HL-60 (cell line): Measurements from ENCODE around the gene KIR3DL3.
A peak's percentile ranks its signal among the peaks of the same experiment; 100 is the strongest.
"Not testable (repeated sequence)": the region's sequence is repeated elsewhere in the genome, so short reads cannot be mapped to it uniquely, and the experiment has no call there.

ENCODE experiments used
- DNase-seq, 2 experiments: peaks; one replicate each; pipeline ENCODE4 v3.0.0-alpha.2; 2010 to 2020; ENCODE audit warnings: low read depth in 1 of 2, low spot score in 1 of 2
- H3K27ac ChIP-seq: fragments of 250-450 bp; sonication (Bioruptor Pico); replicated peaks from 2 replicates; pipeline ENCODE4 v1.5.1; 2020; ENCODE audit warnings: mild to moderate bottlenecking, moderate library complexity
- H3K27me3 ChIP-seq: fragments of 250-450 bp; sonication (Bioruptor Pico); 2 replicates; pipeline ENCODE4 v1.5.1; 2021; ENCODE audit warnings: mild to moderate bottlenecking, moderate library complexity; ENCODE audit not compliant: insufficient read depth, poor library complexity, severe bottlenecking
- H3K4me3 ChIP-seq: replicated peaks from 2 replicates; pipeline ENCODE4 v1.5.1; 2011; ENCODE audit warnings: mild to moderate bottlenecking, control low read depth, low read length; ENCODE audit not compliant: insufficient read depth
- POLR2AphosphoS5 ChIP-seq: IDR thresholded peaks from 2 replicates; pipeline ENCODE4 v1.6.1; 2012; ENCODE audit warnings: low read depth

KIR3DL3 gene

DNA sequence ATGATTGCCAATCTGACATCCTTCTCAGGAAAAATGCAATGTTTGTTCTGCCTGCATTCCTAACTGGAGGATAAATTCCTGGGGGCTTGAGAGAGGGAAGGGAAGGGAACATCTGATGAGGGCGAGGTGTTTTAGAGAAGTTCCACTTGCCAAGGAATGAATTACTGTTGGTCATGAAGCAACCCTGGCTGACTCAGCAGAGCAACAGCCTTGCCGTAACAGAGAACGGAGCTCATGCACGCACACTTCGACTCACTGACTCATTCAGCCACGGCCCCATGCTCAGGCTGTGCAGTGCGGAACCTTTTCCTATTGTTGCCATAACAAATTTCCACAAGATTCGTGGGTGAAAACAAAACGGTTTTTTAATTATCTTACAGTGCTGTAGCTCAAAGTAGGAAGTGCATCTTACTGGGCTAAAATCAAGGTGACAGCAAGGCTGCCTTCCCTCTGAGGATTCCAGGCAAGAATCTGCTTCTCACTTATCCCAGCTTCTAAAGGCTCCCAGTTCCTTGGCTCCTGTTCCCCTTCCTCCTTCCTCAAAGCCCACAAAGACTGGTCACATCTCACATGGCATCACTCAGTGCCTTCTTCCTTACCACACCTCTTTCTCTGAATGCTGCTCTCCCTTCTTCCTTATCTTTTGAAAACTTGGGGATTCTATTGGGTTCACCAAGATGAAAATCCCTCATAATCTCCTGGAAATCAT is 23.5 kb downstream of the KIR3DL3 start:
- TF ChIP-seq POLR2AphosphoS5, result peak; percentile 68
- H3K27me3 ChIP-seq, H3K4me3 ChIP-seq: not testable (repeated sequence)
- peak; percentile 70 to 97 for DNase-seq
- peak overlapping the region; percentile 94 for H3K27ac ChIP-seq

DNA sequence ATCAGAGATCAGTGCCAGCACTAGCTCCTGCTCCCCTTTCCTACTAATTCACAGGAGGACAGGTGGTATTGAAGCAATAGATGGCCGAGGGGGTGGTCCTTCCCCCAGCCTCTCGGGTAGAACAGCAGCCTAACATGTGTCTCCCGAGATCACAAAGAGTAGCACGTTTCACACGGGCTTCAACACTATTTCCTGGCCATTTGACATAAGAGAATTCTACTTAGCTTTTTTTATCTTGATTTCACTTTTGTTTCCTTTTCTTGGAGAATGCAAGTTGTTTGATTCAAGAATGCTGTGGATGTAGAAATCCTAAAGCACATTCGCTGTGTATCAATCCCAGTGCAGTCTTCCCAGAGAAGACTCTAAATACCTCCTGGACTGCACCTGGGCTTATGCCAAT is 26.0 kb downstream of the KIR3DL3 start:
- not testable (repeated sequence) for H3K27me3 ChIP-seq, H3K27ac ChIP-seq, H3K4me3 ChIP-seq, DNase-seq

DNA sequence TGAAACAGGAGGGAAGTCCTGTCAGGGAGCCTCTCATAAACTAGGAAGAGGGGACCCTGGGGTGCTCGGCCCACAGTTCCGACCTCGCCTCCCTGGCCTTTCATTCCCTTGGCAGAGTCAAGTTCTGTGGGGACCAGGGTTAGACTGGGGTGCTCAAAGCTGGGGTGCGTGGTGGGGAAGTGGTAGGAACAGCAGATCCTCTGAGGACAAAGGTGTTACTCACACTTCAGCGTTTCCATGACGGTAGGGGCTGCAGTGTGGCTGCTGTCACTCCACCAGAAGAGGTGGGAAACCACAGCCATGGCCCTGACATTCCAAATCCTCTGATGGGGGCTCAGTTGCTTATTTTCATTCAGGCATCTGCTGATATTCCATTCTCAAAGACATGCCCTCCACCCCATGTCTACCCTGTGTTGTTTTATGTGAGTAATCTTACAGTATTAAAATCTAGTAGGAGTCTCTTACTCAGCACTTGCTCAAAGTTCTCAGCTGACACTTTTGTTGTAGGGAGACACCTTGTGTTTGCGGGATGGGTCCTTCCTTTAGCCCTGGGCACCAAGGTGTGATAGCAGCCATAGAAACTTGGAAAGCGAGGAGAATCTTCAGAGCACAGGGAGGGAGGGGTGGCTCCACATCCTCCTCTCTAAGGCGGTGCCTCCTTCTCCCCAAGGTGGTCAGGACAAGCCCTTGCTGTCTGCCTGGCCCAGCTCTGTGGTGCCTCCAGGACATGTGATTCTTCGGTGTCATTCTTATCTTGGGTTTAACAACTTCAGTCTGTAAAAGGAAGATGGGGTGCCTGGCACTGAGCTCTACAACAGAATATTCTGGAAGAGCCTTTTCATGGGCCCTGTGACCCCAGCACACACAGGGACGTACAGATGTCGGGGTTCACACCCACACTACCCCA is 32.2 kb downstream of the KIR3DL3 start:
- H3K4me3 ChIP-seq, DNase-seq, H3K27ac ChIP-seq, H3K27me3 ChIP-seq: not testable (repeated sequence)

DNA sequence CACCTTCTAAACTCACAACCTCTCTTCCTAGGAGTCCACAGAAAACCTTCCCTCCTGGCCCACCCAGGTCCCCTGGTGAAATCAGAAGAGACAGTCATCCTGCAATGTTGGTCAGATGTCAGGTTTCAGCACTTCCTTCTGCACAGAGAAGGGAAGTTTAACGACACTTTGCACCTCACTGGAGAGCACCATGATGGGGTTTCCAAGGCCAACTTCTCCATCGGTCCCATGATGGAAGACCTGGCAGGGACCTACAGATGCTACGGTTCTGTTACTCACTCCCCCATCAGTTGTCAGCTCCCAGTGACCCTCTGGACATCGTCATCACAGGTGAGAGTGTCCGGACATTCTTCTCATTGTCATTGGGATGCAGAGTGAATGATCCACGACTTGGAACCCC is 34.3 kb downstream of the KIR3DL3 start:
- H3K4me3 ChIP-seq, H3K27ac ChIP-seq, DNase-seq, H3K27me3 ChIP-seq: not testable (repeated sequence)

DNA sequence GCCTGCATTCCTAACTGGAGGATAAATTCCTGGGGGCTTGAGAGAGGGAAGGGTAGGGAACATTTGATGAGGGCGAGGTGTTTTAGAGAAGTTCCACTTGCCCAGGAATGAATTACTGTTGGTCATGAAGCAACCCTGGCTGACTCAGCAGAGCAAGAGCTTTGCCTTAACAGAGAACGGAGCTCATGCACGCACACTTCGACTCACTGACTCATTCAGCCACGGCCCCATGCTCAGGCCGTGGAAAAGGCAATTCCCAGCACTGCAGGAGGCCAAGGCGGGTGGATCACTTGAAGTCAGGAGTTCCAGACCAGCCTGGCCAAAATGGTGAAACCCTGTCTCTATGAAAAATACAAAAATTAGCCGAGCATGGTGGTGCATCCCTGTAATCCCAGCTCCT is 40.0 kb downstream of the KIR3DL3 start:
- H3K27me3 ChIP-seq, H3K4me3 ChIP-seq: not testable (repeated sequence)
- DNase-seq, result peak; percentile 53 to 84
- peak overlapping the region; percentile 65 for H3K27ac ChIP-seq

DNA sequence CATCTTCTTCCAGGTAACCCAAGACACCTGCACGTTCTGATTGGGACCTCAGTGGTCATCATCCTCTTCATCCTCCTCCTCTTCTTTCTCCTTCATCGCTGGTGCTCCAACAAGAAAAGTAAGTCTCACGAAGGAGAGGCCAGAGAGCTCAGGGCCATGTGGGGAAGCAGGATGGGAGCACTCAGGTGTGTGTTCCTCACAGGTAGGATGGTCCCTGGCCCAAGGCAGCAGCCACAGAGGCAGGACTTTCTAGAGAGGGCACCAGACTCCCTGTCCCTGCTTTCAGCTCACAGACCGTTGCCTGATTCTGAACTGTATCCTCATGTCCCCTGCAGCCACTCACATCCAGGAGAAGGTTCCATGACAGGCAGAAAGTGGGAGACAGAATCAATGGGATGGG is 42.2 kb downstream of the KIR3DL3 start:
- H3K27me3 ChIP-seq, H3K4me3 ChIP-seq, H3K27ac ChIP-seq, DNase-seq: not testable (repeated sequence)

DNA sequence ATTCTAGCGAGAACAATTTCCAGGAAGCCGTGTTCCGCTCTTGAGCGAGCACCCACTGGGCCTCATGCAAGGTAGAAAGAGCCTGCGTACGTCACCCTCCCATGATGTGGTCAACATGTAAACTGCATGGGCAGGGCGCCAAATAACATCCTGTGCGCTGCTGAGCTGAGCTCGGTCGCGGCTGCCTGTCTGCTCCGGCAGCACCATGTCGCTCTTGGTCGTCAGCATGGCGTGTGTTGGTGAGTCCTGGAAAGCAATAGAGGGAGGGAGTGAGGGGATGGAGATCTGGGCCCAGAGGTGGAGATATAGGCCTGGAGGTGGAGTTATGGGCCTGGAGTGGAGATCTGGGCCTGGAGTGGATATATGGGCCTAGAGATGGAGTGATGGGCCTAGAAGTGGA is 45.4 kb downstream of the KIR3DL3 start, which contains the start of gene KIR2DL1:
KIR2DL1 (plus strand) TSS at position 148 of the 400 bp plus-strand sequence; CDS start at position 206, 58 bp downstream.
- not testable (repeated sequence) for H3K27ac ChIP-seq, DNase-seq

DNA sequence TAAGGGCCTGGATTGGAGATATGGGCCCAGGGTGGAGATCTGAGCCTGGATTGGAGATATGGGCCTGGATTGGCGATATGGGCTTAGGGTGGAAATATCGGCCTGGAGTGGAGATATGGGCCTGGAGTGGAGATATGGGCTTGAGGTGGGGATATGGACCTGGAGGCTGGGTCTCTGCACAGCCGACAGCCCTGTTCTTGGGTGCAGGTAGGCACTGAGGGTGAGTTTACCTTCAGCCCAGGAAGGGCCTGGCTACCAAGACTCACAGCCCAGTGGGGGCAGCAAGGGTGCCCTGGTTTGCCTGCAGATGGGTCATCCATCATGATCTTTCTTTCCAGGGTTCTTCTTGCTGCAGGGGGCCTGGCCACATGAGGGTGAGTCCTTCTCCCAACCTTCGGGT is 46.3 kb downstream of the KIR3DL3 start:
- H3K4me3 ChIP-seq, H3K27me3 ChIP-seq, H3K27ac ChIP-seq, DNase-seq: not testable (repeated sequence)

More for the DNA sequence above, 45.4 kb downstream of the KIR3DL3 start, which contains the start of gene KIR2DL1:
- not testable (repeated sequence) for H3K4me3 ChIP-seq, H3K27me3 ChIP-seq

DNA sequence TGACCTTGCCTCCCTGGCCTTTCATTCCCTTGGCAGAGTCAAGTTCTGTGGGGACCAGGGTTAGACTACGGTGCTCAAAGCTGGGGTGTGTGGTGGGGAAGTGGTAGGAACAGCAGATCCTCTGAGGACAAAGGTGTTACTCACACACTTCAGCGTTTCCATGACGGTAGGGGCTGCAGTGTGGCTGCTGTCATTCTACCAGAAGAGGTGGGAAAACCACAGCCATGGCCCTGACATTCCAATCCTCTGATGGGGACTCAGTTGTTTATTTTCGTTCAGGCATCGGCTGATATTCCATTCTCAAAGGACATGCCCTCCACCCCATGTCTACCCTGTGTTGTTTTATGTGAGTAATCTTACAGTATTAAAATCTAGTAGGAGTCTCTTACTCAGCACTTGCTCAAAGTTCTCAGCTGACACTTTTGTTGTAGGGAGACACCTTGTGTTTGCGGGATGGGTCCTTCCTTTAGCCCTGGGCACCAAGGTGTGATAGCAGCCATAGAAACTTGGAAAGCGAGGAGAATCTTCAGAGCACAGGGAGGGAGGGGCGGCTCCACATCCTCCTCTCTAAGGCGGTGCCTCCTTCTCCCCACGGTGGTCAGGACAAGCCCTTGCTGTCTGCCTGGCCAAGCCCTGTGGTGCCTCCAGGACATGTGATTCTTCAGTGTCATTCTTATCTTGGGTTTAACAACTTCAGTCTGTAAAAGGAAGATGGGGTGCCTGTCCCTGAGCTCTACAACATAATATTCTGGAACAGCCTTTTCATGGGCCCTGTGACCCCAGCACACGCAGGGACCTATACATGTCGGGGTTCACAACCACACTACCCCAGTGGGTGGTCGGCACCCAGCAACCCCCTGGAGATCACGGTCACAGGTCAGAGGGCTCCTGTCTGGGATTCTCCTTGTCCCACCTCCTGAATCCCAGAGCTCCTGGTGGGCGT is 47.0 kb downstream of the KIR3DL3 start:
- H3K27ac ChIP-seq, H3K4me3 ChIP-seq, H3K27me3 ChIP-seq, DNase-seq: not testable (repeated sequence)

DNA sequence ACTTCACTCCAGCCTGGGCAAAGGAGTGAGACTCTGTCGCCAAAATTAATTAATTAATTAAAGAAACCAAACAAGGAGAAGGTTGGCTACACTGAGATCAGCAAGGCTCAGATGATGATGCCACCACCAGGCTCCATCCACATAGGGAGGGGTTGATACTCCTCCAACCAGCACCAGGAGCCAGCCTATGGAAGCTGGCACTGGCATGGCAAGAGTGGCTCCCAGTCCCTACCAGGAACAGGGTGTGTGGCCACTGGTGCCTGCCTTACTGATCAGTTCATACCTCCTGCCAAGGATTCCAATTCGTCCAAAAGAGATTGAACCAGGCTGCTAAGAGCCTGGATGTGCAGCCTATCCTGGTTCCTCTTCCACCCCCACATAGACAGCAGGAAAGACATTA is 48.4 kb downstream of the KIR3DL3 start:
- H3K4me3 ChIP-seq, DNase-seq, H3K27me3 ChIP-seq, H3K27ac ChIP-seq: not testable (repeated sequence)

DNA sequence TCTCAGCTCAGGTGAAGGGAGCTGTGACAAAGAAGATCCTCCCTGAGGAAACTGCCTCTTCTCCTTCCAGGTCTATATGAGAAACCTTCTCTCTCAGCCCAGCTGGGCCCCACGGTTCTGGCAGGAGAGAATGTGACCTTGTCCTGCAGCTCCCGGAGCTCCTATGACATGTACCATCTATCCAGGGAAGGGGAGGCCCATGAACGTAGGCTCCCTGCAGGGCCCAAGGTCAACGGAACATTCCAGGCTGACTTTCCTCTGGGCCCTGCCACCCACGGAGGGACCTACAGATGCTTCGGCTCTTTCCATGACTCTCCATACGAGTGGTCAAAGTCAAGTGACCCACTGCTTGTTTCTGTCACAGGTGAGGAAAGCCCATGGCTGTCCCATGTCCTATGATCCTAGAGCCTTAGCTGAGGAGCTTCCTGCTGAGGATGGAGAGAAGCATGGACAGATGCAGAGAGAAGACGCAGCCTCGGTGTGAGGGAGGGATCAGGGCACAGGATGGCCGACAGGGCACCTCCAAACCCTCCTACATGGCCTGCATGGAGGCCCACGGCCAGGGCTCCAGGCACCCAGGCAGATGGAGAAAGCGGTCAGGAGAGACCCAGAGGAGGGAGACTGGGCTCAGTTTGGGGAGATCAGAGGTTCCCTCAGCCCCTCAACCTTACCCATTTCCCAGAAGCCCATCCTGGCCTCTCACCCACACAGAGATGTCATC is 51.0 kb downstream of the KIR3DL3 start:
- H3K27ac ChIP-seq, DNase-seq, H3K4me3 ChIP-seq, H3K27me3 ChIP-seq: not testable (repeated sequence)

DNA sequence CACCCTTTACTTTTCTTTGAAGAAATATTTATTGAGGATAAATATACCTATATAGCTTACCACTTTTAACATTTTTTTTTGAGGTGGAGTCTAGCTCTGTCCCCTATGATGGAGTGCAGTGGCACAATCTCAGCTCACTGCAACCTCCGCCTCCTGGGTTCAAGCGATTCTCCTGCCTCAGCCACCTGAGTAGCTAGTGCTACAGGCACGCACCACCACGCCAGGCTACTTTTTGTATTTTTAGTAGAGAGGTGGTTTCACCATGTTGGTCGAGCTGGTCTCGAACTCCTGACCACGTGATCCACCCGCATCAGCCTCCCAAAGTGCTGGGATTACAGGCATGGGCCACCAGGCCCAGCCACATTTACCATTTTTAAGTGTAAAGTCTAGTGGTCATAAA is 51.6 kb downstream of the KIR3DL3 start:
- DNase-seq, H3K27me3 ChIP-seq, H3K27ac ChIP-seq, H3K4me3 ChIP-seq: not testable (repeated sequence)

DNA sequence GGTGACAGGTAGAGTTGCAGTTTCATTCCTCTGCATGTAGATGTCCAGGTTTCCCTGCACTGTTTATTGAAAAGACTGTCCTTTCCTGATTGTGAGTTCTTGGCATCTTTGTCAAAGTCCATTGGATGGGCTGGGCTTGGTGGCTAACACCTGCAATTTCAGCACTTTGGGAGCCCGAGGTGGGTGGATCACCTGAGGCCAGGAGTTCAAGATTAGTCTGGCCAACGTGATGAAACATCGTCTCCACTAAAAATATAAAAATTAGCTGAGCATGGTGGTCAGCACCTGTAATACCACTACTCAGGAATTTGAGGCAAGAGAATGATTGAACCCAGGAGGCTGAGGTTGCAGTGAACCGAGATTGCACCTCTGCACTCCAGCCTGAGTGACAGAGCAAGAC is 53.6 kb downstream of the KIR3DL3 start:
- not testable (repeated sequence) for H3K27me3 ChIP-seq, H3K4me3 ChIP-seq, DNase-seq, H3K27ac ChIP-seq
